ENCODE results near the gene AGO4. TPM values are rescaled to one million over a fixed set of nuclear protein-coding genes. Genes with fewer than 3 reads are reported as not detected.

Gene AGO4
- total and polyA plus RNA-seq, 2 of the 4 experiments (the other 2 are of a cell fraction) = 8.2 to 9.2 TPM

DNA sequence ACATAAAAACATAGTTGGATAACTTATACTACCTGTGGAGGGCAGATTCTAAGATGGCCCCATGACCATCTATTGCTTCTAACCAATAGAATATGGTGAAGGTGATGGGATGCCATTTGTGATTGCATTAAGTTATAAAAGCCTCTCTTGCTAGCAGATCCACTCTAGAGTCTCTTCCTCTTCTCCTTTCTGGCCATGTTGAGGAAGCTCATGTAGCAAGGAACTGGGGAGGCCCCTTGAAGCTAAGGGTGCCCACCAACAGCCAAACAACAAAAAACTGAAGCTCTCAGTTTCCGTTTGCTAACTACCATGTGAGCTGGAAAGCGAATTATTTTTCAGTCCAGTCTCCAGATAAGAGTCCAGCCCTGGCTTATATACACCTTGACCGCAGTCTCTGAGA lies 59.2 kb downstream of the AGO4 start:
- no peak overlapping the region for H2AK5ac ChIP-seq (ENCODE audit: low read depth, low read length)
- intact Hi-C loops (cut with micrococcal nuclease) (no loop called here), in situ Hi-C loops (cut with MboI; ENCODE audit: low sequenced_read_pairs) (no loop called here), dilution Hi-C loops (cut with HindIII; ENCODE audit: low sequenced_read_pairs, unreplicated experiment) (no loop called here)
- H2BK15ac ChIP-seq (ENCODE audit: low read depth, low read length) = no peak overlapping the region
- H2BK120ac ChIP-seq (ENCODE audit: low read depth, low read length) = no peak overlapping the region
- no peaks in the 10 kb centered on the region for H3K9me1 ChIP-seq (ENCODE audit: insufficient read depth, low read length)
- no peaks in the 10 kb centered on the region for H3K79me1 ChIP-seq (ENCODE audit: low read depth in 1 of 2, low read length in 2 of 2)
- POLR2A ChIA-PET (ENCODE audit: unreplicated experiment) = no interaction called here
- CTCF ChIA-PET = no interaction called here
- WGBS, 2 experiments (ENCODE audit: extremely low coverage in 2 of 2, insufficient read length in 1 of 2) = no CpG with 5 or more reads among the region's 3 CpGs
- H3K4ac ChIP-seq (ENCODE audit: low read depth, low read length) = no peak overlapping the region
- H3K27me3 ChIP-seq (ENCODE audit: control insufficient read depth, insufficient read depth, low read length) = no peaks in the 10 kb centered on the region
- no peak overlapping the region for H3K4me2 ChIP-seq (ENCODE audit: low read depth, low read length)
- BruUV-seq (replicated peaks) = no TSS peak
- ATAC-seq (ENCODE audit: low read depth) (no peak), DNase-seq (no peak)
- H3K4me1 ChIP-seq (ENCODE audit: control insufficient read depth, insufficient read depth, low read length) = 0 out of 2 replicates have a peak, but pooled peaks cover 2% of the 10 kb centered on the region
- no peak overlapping the region for H2AK9ac ChIP-seq (replicated peaks; ENCODE audit: low read depth, low read length, poor library complexity)
- H4K20me1 ChIP-seq (ENCODE audit: insufficient read depth, low read length) = no peaks in the 10 kb centered on the region
- TF ChIP-seq MAFK (IDR thresholded peaks at IDR 0.05; ENCODE audit: low read depth, low read length) (no peak), MXI1 (IDR thresholded peaks at IDR 0.05; ENCODE audit: borderline replicate concordance, low read depth, low read length) (no peak), CEBPB (IDR thresholded peaks at IDR 0.05; ENCODE audit: low read depth, low read length) (no peak), SMC3 (IDR thresholded peaks at IDR 0.05; ENCODE audit: low read depth, low read length) (no peak), ELK1 (IDR thresholded peaks at IDR 0.05; ENCODE audit: borderline replicate concordance, low read depth, low read length) (no peak), BHLHE40 (IDR thresholded peaks at IDR 0.05; ENCODE audit: low read depth, low read length) (no peak), RCOR1 (IDR thresholded peaks at IDR 0.05; ENCODE audit: insufficient replicate concordance, low read length) (no peak), MAZ (IDR thresholded peaks at IDR 0.05; ENCODE audit: borderline replicate concordance, low read depth, low read length) (no peak), POLR2A (IDR thresholded peaks at IDR 0.05; ENCODE audit: low read depth, low read length) (no peak), NFE2L2 (IDR thresholded peaks at IDR 0.05; ENCODE audit: low read depth, low read length) (no peak), CHD1 (IDR thresholded peaks at IDR 0.05; ENCODE audit: low read depth, low read length) (no peak), CTCF (conservative IDR thresholded peaks at IDR 0.05; ENCODE audit: low read depth, low read length) (no peak), RAD21 (IDR thresholded peaks at IDR 0.05; ENCODE audit: low read length) (no peak), FOS (IDR thresholded peaks at IDR 0.05; ENCODE audit: low read depth, low read length) (no peak)
- TF ChIP-seq, protein P1, sequence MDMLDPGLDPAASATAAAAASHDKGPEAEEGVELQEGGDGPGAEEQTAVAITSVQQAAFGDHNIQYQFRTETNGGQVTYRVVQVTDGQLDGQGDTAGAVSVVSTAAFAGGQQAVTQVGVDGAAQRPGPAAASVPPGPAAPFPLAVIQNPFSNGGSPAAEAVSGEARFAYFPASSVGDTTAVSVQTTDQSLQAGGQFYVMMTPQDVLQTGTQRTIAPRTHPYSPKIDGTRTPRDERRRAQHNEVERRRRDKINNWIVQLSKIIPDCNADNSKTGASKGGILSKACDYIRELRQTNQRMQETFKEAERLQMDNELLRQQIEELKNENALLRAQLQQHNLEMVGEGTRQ (IDR thresholded peaks at IDR 0.05; ENCODE audit: low read depth, low read length) = no peak
- no peak overlapping the region for H2BK20ac ChIP-seq (ENCODE audit: low read depth, low read length)
- H2AFZ ChIP-seq (replicated peaks; ENCODE audit: low read length, poor library complexity) = no peak overlapping the region
- no peaks in the 10 kb centered on the region for H3K9me3 ChIP-seq (ENCODE audit: control insufficient read depth, insufficient read depth, low read length)
- H2BK5ac ChIP-seq (ENCODE audit: low read depth, low read length, poor library complexity, severe bottlenecking) = no peak overlapping the region
- H3K56ac ChIP-seq (ENCODE audit: extremely low read depth, insufficient read depth, low read length) = no peak overlapping the region
- H3K23ac ChIP-seq (ENCODE audit: low read depth, low read length) = no peak overlapping the region
- no peak overlapping the region for H3K14ac ChIP-seq (replicated peaks; ENCODE audit: low read depth, low read length)
- H3K18ac ChIP-seq (ENCODE audit: low read depth, low read length) = no peak overlapping the region
- H4K91ac ChIP-seq (ENCODE audit: insufficient read depth, low read depth, low read length) = no peak overlapping the region
- no peaks in the 10 kb centered on the region for H3K36me3 ChIP-seq (ENCODE audit: control insufficient read depth, insufficient read depth, low read length)
- H4K8ac ChIP-seq (ENCODE audit: low read depth in 2 of 2, low read length in 2 of 2) = no peak overlapping the region
- H3K9ac ChIP-seq (ENCODE audit: low read depth, low read length) = no peak overlapping the region
- H3K4me3 ChIP-seq (ENCODE audit: insufficient read depth, low read depth, low read length) = no peak overlapping the region
- H3K27ac ChIP-seq (ENCODE audit: insufficient read depth, low read length) = no peak overlapping the region
- no peak overlapping the region for H4K5ac ChIP-seq (ENCODE audit: low read depth, low read length)

All from IMR-90 (cell line).